SU-DHL-6 (cell line): ENCODE results near the gene ARMH1.

Source experiments
- H2AFZ ChIP-seq: fragments of 200-600 bp; sonication (generic); 2 replicates; pipeline ENCODE4 v1.6.1; 2014; ENCODE audit warnings: low read depth, mild to moderate bottlenecking, moderate library complexity, mixed read lengths, antibody characterized with exemption, low read length; ENCODE audit not compliant: severe bottlenecking
- H3F3A ChIP-seq: fragments of 200-600 bp; shearing (Covaris generic); 2 replicates; pipeline ENCODE4 v1.6.0; 2016; ENCODE audit warnings: antibody characterized with exemption, mild to moderate bottlenecking; ENCODE audit not compliant: insufficient read depth
- H3K27ac ChIP-seq: fragments of 200-600 bp; sonication (generic); 2 replicates; pipeline ENCODE4 v1.5.1; 2016; ENCODE audit warnings: low read depth, mild to moderate bottlenecking, low read length, moderate library complexity, mixed read lengths
- H3K27me3 ChIP-seq: fragments of 200-600 bp; sonication (generic), shearing (Covaris generic); 2 replicates; pipeline ENCODE4 v1.6.0; 2014; ENCODE audit warnings: mild to moderate bottlenecking, low read length
- H3K36me3 ChIP-seq: fragments of 200-600 bp; sonication (generic); 2 replicates; pipeline ENCODE4 v1.6.1; 2014; ENCODE audit warnings: mild to moderate bottlenecking, low read length, mixed read lengths
- H3K4me2 ChIP-seq: fragments of 300-600, 200-600 bp; shearing (Covaris generic), sonication (generic); 2 replicates; pipeline ENCODE4 v1.6.0; 2014; ENCODE audit warnings: low read length, low read depth, mild to moderate bottlenecking; ENCODE audit not compliant: poor library complexity, severe bottlenecking
- H3K4me3 ChIP-seq: fragments of 200-600 bp; sonication (generic); 2 replicates; pipeline ENCODE4 v1.5.1; 2014; ENCODE audit warnings: antibody characterized with exemption, low read length, mild to moderate bottlenecking, mixed read lengths; ENCODE audit not compliant: insufficient read depth, poor library complexity, severe bottlenecking
- H3K79me2 ChIP-seq: fragments of 200-600 bp; sonication (generic); 2 replicates; pipeline ENCODE4 v1.6.1; 2014; ENCODE audit warnings: mild to moderate bottlenecking, low read length, moderate library complexity; ENCODE audit not compliant: insufficient read depth
- H3K9ac ChIP-seq: fragments of 200-600 bp; sonication (generic); 2 replicates; pipeline ENCODE4 v1.7.0; 2014; ENCODE audit warnings: mild to moderate bottlenecking, low read length
- H3K9me2 ChIP-seq: fragments of 200-600 bp; sonication (generic); replicated peaks from 2 replicates; pipeline ENCODE4 v1.6.1; 2014; ENCODE audit warnings: low read length; ENCODE audit not compliant: insufficient read depth
- H3K9me3 ChIP-seq: fragments of 200-600 bp; sonication (generic); 2 replicates; pipeline ENCODE4 v1.6.1; 2014; ENCODE audit warnings: low read length, mixed read lengths; ENCODE audit not compliant: insufficient read depth
- H4K20me1 ChIP-seq: fragments of 200-600 bp; sonication (generic); 2 replicates; pipeline ENCODE4 v1.6.1; 2014; ENCODE audit warnings: low read depth, mild to moderate bottlenecking, antibody characterized with exemption, low read length, moderate library complexity, mixed read lengths
- CTCF ChIP-seq: fragments of 200-600 bp; sonication (generic); IDR thresholded peaks from one replicate; pipeline ENCODE4 v1.5.1; 2017; ENCODE audit warnings: antibody characterized with exemption, mild to moderate bottlenecking, low read length, moderate library complexity; ENCODE audit not compliant: insufficient read depth, poor library complexity, severe bottlenecking
- EZH2phosphoT487 ChIP-seq: fragments of 200-600 bp; sonication (generic), shearing (Covaris generic); conservative IDR thresholded peaks from 2 replicates; pipeline ENCODE4 v1.6.1; 2018; ENCODE audit warnings: mild to moderate bottlenecking, antibody characterized with exemption, low read length, moderate library complexity, mixed read lengths

Gene ARMH1

DNA sequence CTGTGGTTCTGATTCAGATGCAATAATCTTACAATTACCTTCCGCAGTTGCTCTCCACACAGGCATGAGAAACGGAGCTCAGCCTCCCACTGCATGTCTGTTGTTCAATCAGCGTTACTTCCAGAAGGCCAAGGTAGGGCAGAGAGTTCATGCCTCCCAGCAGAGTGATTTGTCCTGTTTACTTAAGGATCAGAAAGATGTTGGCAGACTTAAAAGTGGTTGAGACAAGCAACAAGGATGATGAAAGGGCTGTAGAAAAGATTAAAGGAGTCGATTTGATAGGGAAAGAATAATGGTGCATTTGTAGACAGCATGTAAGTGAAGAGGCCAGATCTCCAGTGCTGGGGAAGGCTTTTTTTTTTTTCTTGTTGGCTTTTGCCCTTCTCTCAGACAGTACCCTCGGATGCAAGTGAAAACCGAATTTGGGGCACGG is 26.6 kb downstream of the ARMH1 start:
- Histone ChIP-seq H3F3A (peaks cover 9% of the 10 kb centered on the region), H3K4me2 (no peak overlapping the region), H3K9ac (no peak overlapping the region), H3K27ac (no peak overlapping the region), H3K9me2 (no peaks in the 10 kb centered on the region), H3K4me3 (no peak overlapping the region), H3K9me3 (no peaks in the 10 kb centered on the region), H3K79me2 (no peaks in the 10 kb centered on the region), H4K20me1 (no peaks in the 10 kb centered on the region), H3K36me3 (no peaks in the 10 kb centered on the region), H3K27me3 (no peaks in the 10 kb centered on the region), H2AFZ (no peak overlapping the region)
- TF ChIP-seq CTCF: no peak
- no peak for TF ChIP-seq EZH2phosphoT487

- H3K4me2 ChIP-seq: no peak overlapping the region
- no peak overlapping the region for H3K27ac ChIP-seq
- H3K4me3 ChIP-seq: no peak overlapping the region
- H3F3A ChIP-seq: no peaks in the 10 kb centered on the region
- H3K9ac ChIP-seq: no peak overlapping the region
- no peaks in the 10 kb centered on the region for H3K9me3 ChIP-seq
- H3K79me2 ChIP-seq: no peaks in the 10 kb centered on the region
- H3K27me3 ChIP-seq: no peaks in the 10 kb centered on the region
- H3K9me2 ChIP-seq: no peaks in the 10 kb centered on the region
- no peaks in the 10 kb centered on the region for H4K20me1 ChIP-seq
- no peaks in the 10 kb centered on the region for H3K36me3 ChIP-seq
- TF ChIP-seq EZH2phosphoT487 (no peak), CTCF (no peak)
- H2AFZ ChIP-seq: no peak overlapping the region
Observed at GRCh38 chr1:44705470-44705869, 31.0 kb downstream of the ARMH1 start.

- Histone ChIP-seq H3K4me3 (no peak overlapping the region), H3K79me2 (no peaks in the 10 kb centered on the region), H3K9me2 (no peaks in the 10 kb centered on the region), H2AFZ (no peak overlapping the region), H3K36me3 (no peaks in the 10 kb centered on the region), H3K4me2 (no peak overlapping the region), H3K9me3 (no peaks in the 10 kb centered on the region), H4K20me1 (no peaks in the 10 kb centered on the region), H3F3A (no peaks in the 10 kb centered on the region), H3K27me3 (no peaks in the 10 kb centered on the region), H3K9ac (no peak overlapping the region), H3K27ac (no peak overlapping the region)
- TF ChIP-seq CTCF: no peak
- TF ChIP-seq EZH2phosphoT487: no peak
Observed at GRCh38 chr1:44705938-44706337, 31.4 kb downstream of the ARMH1 start.
